GM18511 (cell line): ENCODE measurements around the gene ACOT8.

Experiments used
- ATAC-seq: cut with Tn5 transposase; IDR thresholded peaks from one replicate; pipeline ENCODE4 v1.9.1; 2021; ENCODE audit warnings: mild to moderate bottlenecking, moderate library complexity; ENCODE audit not compliant: unreplicated experiment

Gene ACOT8

DNA sequence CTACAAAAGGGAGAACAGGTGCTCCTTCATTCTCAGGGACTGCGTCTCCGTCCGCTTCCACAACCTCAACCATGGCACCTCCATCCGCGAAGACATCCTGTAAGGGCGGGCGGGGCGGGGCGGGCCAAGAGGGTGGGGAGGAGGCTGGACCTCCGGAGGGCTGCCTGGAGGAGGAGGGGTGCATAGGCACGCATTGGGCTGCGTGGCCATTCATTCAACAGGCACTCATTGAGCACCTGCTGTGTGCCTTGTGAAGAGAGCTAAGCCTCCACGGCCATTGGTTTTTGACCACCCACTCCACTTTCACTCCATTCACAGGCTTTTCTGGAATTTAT is 657 bp upstream of the ACOT8 start:
- peak; percentile 33 for ATAC-seq

DNA sequence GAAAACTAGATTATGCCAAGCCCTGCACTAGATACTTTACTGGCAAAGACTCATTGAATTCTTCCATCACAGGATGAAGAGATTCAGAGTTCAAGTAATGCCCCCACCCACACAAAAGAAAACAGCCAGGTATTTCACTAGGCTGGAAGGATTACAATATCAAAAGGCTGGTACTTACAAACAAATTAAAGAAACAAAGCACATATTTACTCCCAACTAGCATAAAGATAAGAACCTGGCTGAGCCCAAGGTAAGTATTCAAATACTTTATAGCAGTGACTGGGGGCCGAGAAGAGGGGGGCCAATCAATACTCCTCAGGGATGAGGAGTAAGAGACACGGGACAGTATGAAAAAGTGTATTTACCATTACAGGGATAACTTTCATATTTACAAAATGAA is 3.7 kb downstream of the ACOT8 start:
- ATAC-seq, result no peak

DNA sequence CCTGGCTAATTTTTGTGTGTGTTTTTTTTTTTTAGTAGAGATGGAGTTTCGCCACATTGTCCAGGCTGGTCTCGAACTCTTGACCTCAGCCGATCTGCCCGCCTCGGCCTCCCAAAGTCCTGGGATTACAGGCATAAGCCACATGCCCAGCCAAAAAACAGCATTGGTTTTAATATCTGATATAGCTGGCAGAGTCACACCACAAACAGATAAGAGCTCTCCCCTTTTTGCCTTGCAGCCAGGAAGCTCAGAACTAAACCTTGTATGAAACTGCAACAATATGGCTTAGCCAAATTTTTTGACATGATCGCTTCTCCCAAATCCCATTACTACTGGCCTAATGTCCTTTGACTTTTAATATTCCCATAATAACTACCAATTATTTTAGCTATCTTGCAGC is 4.9 kb downstream of the ACOT8 start:
- no peak for ATAC-seq

DNA sequence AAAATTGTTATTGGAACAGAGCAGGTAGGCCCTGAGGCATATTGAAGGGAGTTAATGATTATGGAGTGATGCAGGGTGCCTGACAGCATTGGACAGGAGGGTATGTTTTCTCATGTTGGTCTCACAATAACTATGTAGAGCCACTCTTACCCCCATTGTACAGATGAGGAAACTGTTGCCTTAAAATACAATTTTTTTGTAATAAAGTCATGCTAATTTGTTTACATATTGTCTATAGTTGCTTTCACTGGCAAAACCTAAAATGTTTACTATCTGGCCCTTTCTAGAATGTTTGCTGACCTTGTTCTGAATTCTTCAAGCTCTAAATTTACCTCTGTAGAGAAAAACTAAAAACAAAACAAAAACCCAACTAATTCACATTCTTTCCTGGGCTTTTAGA is 5.7 kb downstream of the ACOT8 start:
- no peak for ATAC-seq

DNA sequence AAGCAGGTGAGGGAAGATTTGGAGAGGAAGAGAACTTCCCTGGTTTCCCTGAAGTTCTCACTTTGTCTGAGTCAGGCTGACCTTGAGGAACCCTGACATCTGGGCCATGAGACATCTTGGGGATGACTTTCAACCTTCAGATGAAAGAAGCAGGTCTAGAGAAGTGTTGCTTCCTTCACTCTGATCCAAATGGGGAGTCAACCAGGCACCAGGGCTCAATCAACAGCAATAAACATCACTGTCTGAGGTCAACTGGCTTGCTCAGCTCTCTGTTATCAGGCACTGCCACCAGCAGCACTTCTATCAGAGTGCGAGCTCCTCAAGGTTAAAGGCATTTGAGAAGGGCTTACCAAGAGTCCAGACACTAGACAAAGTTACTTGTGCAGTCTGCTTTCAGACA is 6.3 kb downstream of the ACOT8 start:
- no peak for ATAC-seq

DNA sequence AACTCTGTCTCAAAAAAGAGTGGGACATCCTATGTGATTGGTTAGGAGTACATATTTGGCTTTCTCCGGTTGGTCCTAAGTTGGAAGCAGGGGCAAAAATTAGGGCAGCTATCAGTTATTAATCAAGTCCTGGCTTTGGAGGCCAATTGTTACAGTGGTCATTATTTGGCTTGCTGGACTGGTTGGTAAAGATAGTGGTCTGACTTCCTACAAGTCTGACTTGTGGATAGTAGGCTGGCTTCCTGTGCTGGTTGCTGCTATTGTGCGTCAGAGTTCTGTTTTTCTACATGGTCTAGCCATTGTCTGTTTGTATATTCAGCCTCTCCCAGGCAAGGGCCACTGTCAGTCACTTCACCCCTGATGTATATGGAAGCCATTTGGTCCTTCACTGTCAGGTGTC is 7.0 kb downstream of the ACOT8 start:
- no peak for ATAC-seq

DNA sequence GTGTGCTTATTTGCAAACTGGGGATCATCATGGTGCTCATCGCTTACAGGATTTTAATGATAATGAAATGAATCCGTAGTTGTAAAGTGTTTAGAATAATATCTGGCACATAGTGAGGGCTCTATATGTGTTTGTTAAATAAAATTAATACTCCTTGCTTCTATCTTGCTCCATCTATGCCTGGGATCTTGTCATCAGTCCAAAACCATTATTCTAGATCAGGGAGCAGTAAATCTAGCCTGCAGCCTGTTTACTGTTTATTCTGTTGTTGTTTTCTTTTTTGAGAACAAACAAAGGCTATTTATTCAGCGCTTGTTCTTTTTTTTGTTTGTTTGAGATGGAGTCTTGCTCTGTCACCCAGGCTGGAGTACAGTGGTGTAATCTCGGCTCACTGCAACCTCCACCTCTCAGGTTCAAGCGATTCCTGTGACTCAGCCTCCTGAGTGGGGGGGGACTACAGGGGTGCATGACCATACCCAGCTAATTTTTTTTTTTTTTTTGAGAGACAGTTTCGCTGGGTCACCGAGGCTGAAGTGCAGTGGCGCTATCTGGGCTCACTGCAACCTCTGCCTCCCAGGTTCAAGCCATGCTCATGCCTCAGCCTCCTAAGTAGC is 8.1 kb downstream of the ACOT8 start:
- ATAC-seq, result no peak

DNA sequence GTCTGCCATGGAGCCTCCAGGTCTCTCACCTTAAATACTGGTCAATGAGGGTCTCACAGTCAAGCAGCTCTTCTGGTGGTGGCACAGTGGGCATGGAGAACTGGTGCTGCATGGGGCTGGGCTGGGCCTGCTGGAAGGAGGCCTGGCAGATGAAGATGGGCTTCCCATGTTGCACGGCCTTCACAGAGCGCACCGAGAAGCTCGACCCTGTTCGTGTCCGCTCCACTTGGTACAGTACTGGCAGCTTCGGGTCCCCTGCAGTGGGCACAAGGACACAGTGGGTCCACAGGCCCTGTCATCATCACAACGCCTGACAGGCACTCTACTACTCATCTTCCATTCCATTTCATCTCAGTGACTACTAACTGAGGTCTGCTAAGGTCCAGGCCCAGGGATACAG is 8.8 kb downstream of the ACOT8 start:
- ATAC-seq, result no peak

DNA sequence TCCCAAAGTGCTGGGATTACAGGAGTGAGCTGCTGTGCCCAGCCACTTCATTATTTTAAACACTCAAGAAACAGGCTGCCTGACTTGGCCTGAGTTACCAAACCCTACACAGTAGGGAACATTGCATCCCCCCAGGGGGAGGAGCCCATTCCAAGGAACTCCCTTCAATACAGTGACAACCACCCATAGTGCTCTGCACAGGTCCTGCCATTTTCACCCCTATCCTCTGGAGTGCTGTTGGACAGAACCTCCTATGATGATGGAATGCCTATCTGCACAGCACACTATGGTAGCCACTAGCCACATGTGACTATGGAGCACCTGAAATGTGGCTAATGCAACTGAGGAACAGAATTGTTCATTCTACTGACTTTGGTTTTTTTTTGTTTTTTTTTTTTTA is 11.7 kb downstream of the ACOT8 start:
- no peak for ATAC-seq

DNA sequence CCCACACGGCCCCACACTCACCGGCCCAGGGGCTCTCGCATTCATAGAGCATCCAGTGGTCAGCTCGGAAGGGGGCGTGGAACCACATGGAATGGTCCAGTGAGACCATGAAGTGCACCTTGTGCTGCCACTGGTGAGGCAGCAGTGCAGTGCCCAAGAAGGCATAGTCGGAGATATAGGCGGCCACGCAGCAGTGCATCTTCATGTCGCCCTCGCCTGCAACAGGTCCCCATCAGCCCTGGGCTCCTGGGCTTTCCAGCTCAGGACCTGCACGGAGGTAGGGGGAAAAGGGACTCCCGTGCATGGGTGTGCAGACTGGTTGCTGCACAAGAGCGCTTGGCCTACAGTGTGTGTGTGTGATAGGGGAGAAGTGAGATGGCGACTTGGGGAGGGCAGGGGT is 13.7 kb downstream of the ACOT8 start:
- ATAC-seq, result no peak

DNA sequence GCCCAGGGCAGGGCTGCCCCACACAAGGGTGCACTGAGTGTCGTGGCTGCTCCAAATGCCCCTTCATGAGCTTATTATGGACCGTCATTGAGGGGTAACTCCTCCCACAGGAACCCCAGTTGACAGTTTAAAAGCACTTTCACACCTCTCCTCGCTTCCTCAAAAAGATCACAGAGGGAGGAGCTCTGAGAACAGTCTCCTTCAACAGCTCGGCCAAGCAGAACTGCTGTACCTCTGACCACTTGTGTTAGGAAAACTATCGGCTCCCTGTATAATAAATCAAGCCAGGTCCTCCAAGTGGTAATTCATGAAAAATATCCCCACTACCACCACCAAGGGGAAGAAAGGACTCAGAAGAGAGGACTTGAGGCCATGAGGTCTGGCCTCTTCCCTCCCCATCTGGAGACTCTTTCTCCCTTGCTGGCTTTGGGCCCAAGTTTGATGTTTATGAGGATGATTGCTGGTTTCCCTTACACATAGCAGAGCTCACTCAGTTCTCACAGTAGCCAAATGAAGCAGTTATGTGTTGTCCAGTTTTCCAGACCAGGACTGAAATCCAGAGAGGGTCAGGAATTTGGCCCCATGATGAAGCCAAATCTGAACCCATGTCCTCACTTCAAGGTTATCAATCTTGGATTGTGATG is 14.9 kb downstream of the ACOT8 start:
- ATAC-seq, result peak; percentile 74

DNA sequence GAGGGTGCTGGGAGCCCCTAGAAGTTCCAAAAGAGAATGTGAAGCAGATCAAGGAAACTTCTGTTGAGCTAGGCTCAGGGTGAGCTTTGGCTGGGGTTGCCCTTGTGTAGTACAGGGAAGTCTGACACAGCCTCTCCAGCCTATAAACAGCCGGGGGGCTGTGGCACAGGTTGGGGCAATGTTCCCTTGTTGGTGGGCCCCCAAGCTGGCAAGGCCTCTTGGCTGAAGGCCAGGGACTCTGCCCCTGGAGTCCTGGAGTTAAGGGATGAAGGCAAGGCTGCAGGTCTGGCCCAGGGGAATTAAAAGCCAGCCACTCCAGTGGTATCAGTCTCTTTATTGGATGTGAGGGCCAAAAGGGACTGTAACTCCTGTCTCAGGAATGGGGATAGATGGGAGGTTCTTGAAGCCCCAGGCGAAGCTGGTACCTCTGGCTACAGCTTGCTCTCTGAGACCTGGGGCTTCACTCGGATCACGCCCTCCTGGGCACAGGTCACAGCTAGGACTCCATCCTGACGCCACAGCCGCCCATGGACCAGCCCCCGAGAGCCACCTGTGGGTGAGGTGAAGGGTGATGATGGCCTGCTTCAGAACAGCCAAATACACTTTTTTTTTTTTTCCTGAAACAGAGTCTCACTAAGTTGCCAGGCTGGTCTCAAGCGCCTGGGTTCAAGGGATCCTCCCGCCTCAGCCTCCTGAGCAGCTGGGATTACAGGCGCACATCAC is 15.6 kb downstream of the ACOT8 start:
- no peak for ATAC-seq

DNA sequence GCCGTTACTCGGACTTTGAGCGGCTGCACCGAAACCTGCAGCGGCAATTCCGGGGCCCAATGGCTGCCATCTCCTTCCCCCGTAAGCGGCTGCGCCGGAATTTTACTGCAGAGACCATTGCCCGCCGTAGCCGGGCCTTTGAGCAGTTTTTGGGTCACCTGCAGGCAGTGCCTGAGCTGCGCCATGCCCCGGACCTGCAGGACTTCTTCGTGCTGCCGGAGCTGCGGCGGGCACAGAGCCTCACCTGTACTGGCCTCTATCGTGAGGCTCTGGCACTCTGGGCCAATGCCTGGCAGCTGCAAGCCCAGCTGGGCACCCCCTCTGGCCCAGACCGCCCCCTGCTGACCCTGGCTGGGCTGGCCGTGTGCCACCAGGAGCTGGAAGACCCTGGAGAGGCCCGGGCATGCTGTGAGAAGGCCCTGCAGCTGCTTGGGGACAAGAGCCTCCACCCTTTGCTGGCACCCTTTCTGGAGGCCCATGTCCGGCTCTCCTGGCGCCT is 16.4 kb downstream of the ACOT8 start:
- no peak for ATAC-seq

DNA sequence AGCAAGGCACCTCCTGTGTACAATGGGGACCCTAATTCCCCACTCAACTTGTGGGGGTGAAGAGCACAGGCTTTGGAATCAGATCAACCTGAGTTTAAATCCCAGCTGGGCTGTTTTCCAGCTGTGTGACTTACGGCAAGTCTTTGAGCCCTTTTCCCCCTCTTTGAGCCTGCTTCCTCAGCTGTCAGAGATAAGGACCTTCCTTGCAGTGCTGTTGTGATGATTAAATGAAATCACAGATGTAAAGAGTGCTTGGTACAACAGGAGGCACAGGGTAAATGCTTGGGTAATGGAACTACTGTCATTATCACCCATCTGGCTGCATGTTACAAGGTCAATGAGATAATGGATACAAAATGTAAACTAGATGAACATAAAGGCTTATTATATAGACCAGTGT is 20.4 kb downstream of the ACOT8 start:
- ATAC-seq, result no peak

DNA sequence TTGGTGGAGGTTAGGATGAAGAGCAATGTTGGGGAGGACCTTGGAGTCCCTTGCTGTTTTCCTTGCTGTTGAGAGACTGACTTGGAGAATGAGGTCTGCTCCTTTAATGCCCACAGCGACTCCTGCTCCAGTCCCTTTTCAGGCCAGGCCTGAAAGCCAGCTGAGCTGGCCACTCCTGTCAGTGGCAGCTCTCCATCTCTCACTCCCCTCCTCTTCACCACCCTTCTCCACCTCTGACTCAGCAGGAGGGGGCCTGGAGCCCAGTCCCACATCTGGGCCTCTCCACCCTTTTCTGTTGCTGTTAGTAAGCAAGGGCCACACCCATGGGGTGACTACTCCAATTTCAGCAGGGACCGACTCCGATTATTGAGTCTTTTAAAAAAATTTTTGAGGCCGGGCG is 21.4 kb downstream of the ACOT8 start:
- no peak for ATAC-seq

DNA sequence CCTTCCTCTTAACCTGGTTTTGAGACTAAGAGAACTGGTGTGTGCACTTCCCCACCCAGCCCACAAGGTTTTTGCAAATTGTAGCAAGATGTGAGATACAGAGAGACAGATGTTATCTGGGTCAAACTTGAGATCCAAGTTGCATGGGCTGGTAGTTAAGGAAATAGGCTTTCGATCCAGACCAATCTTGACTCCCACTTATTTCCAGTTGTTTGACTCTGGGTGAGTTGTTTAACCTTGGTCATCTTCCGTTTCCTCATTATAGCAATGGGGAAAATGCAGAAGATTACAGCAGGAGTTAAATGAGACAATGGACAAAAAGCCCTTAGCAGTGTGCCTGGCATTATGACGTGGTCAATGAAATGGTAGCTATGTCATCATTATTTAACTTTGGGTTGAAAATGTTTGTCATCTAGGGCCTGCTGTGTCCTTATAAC is 21.8 kb downstream of the ACOT8 start:
- ATAC-seq, result no peak

DNA sequence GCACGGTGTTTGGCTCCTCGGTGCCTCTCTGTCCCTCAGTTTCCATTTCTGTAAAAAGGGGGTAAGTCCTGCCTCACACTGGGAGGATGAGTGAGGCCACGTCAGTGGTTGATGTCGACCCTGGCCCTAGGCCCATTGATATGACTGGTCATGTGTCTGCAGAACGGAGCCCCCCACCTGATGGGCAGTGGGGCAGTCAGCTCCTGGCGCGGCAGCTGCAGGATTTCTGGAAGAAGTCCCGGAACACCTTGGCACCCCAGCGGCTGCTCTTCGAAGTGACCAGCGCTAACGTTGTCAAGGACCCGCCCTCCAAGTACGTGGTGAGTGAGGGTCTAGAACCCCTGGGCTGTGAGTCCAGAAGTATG is 22.4 kb downstream of the ACOT8 start:
- no peak for ATAC-seq

DNA sequence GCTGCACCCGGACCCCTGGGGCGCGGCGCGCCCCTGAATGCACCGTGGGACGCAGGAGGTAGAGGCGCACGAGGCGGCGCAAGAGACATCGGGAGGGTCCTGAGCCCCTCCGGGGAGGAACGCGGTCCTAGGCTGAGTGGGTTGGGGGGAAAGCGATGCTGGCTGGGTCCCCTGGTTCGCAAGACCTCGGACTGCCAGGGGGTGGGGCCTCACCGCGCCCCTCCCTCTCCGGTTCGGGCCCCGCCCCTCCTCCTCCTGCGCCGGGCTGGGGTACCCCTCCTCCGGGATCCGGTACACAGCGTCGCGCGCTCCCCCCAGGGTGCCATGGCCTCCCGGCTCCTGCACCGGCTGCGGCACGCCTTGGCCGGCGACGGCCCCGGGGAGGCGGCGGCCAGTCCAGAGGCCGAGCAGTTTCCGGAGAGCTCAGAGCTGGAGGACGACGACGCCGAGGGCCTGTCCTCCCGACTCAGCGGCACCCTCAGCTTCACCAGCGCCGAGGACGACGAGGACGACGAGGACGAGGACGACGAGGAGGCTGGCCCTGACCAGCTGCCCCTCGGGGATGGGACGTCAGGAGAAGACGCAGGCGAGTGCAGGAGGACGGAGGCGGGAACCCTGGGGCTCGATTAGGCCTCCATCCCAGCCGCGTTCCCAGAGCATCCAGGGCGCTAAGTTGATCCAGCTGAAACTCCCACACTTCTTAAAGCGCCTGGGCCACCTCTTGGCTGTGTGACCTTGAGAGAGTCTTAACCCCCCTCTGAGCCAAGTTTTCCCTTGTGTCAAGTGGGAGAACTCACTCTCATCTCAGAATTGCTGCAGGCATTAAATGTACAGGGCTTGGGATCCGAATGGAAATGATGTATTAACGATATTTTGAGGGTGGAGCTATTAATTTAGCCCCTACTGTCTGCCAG is 23.1 kb downstream of the ACOT8 start:
- peak; percentile 48 for ATAC-seq

DNA sequence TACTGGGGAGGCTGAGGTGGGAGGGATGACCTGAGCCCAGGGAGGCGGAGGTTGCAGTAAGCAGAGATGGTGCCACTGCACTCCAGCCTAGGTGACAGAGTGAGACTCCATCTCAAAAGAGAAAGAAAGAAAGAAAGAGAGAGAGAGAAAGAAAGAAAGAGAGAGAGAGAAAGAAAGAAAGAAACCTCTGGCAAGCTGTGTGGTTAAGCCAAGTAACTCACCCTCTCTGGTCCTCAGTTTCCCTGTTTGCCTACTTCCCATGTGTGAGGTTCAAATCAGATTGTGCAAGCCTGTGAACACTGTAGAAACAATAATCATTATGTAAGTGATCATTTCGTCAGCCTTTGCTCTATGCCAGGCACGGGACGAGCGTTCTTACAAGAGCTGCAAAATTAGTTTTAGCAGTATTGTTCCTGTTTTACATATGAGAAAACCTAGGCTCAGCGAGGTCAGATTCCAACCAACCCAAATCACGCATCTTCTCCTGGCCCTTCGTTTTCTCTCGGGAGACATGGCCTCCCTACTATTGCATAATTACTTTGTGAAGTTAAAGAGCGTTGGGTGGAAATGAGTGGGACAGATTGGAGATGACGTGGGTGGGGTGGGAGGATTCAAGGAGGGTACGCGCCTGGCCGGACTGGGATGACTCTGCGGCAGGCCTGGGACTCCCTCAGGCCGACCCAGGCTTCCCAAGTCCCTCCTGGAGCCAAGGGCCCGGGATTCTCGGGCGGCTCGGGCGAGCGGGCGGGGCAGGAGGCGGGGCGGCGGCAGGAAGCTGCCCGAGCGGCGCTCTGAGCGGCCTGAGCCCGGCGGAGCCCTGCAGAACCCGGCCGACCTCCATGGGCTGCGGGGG is 23.9 kb downstream of the ACOT8 start, which contains the start of gene SNX21:
TSS of gene SNX21 (plus strand) at position 770 of the 853 bp plus-strand sequence. CDS start 121 bp downstream, outside the sequence.
- peak; percentile 52 for ATAC-seq

DNA sequence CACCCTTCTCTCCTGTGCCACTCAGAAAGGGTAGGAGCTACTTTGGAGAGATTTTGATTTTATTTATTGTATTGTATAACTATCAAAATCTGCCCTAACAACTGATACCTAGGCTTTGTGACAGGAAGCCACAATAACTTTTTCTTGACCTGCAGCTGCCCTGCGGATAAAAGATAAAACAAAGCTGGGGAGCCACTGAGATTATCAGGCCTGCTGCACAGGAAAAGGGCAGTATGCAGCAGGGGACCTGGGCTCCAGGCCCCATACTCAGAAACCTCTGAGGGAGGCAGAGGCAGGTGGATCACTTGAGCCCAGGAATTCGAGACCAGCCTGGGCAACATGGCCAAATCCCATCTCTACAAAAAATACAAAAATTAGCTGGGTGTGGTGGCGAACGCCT is 24.6 kb downstream of the ACOT8 start:
- ATAC-seq, result no peak
